SH-SY5Y (cell line): ENCODE results near the gene GATC.

Source experiments
- GATA2 ChIP-seq: IDR thresholded peaks from 2 replicates; pipeline ENCODE4 v1.6.1; 2011; ENCODE audit warnings: mild to moderate bottlenecking, low read depth, low read length
- GATA3 ChIP-seq: IDR thresholded peaks from 2 replicates; pipeline ENCODE4 v1.6.1; 2011; ENCODE audit warnings: low read depth, mild to moderate bottlenecking, low read length, moderate library complexity

DNA sequence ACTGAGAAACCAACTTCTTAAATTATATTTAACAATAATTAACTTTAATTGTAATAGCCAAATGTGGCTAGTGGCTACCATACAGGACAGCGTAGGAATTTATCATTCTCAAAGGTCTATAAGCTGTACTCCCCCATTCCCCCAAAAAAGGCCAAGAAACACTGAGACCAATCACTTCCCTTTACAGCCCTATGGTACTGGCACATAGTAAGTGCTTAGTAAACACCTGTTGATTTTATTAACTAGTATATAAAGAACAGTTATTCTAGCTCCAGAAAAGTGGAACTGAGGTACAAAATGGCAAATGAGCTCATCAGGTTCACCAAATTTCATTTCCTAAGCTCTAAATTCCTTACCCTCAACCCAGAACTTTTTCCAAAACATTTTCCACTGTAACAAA, 29.4 kb downstream of the GATC start:
- no peak for TF ChIP-seq GATA2
- TF ChIP-seq GATA3: no peak
